GM19372 (cell line): ENCODE measurements around the gene AACS.
"Not testable (repeated sequence)": the region's sequence is repeated elsewhere in the genome, so short reads cannot be mapped to it uniquely, and the experiment has no call there.

Source experiments
- ATAC-seq: cut with Tn5 transposase; IDR thresholded peaks from one replicate; pipeline ENCODE4 v1.9.1; 2021; ENCODE audit warnings: mild to moderate bottlenecking, low read depth, moderate library complexity; ENCODE audit not compliant: unreplicated experiment

Gene AACS

GRCh38 chr12:125065021-125065918, at the start of gene AACS:
AACS (plus strand) TSS chr12:125065435; CDS start chr12:125065585, 150 bp downstream.
- peak; percentile 89 for ATAC-seq

GRCh38 chr12:125015680-125016310, 49.4 kb upstream of the AACS start:
- no peak for ATAC-seq

- no peak for ATAC-seq
Measured at GRCh38 chr12:125017801-125018200, 47.4 kb upstream of the AACS start.

GRCh38 chr12:125018356-125018755, 46.9 kb upstream of the AACS start:
- no peak for ATAC-seq

GRCh38 chr12:125021096-125021495, 44.1 kb upstream of the AACS start:
- no peak for ATAC-seq

GRCh38 chr12:125021771-125022170, 43.5 kb upstream of the AACS start:
- ATAC-seq = no peak

GRCh38 chr12:125023065-125023464, 42.2 kb upstream of the AACS start:
- ATAC-seq = no peak

- ATAC-seq = no peak
Measured at GRCh38 chr12:125024949-125025563, 40.2 kb upstream of the AACS start.

- no peak for ATAC-seq
Measured at GRCh38 chr12:125025606-125026235, 39.5 kb upstream of the AACS start.

GRCh38 chr12:125028106-125028505, 37.1 kb upstream of the AACS start:
- ATAC-seq = no peak

GRCh38 chr12:125029761-125030358, 35.4 kb upstream of the AACS start:
- no peak for ATAC-seq

- ATAC-seq = not testable (repeated sequence)
Measured at GRCh38 chr12:125031471-125031870, 33.8 kb upstream of the AACS start.

- ATAC-seq = no peak
Measured at GRCh38 chr12:125032466-125033152, 32.6 kb upstream of the AACS start.

GRCh38 chr12:125033288-125033687, 31.9 kb upstream of the AACS start:
- no peak for ATAC-seq

GRCh38 chr12:125038976-125039625, 26.1 kb upstream of the AACS start:
- no peak for ATAC-seq

- no peak for ATAC-seq
Measured at GRCh38 chr12:125049093-125049458, 16.2 kb upstream of the AACS start.

- no peak for ATAC-seq
Measured at GRCh38 chr12:125050446-125050845, 14.8 kb upstream of the AACS start.

- no peak for ATAC-seq
Measured at GRCh38 chr12:125050868-125051267, 14.4 kb upstream of the AACS start.

GRCh38 chr12:125053821-125054220, 11.4 kb upstream of the AACS start:
- ATAC-seq = no peak

GRCh38 chr12:125055591-125055990, 9.6 kb upstream of the AACS start:
- ATAC-seq = no peak
